Measurements from ENCODE around the gene KRT1.

KRT1 gene

DNA sequence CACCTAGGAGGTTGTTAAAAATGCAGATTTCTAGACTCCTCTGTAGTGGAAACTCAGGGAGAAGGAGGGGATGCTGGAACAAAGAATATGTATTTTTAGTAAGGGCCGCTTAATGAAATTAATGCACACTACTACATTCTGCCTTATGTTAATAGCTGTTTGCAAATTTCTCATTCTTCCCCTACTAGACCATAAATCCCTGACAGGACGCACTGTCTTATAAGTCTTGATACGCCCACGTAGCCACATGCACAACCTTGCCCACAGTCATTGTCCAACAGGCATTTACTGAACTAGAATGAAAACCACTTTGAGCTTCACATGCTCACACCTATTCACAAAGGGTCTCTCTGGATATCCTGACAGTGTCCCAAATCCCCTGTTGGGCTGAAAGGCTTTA lies 38.7 kb downstream of the KRT1 start:
- TF ChIP-seq, protein P1, sequence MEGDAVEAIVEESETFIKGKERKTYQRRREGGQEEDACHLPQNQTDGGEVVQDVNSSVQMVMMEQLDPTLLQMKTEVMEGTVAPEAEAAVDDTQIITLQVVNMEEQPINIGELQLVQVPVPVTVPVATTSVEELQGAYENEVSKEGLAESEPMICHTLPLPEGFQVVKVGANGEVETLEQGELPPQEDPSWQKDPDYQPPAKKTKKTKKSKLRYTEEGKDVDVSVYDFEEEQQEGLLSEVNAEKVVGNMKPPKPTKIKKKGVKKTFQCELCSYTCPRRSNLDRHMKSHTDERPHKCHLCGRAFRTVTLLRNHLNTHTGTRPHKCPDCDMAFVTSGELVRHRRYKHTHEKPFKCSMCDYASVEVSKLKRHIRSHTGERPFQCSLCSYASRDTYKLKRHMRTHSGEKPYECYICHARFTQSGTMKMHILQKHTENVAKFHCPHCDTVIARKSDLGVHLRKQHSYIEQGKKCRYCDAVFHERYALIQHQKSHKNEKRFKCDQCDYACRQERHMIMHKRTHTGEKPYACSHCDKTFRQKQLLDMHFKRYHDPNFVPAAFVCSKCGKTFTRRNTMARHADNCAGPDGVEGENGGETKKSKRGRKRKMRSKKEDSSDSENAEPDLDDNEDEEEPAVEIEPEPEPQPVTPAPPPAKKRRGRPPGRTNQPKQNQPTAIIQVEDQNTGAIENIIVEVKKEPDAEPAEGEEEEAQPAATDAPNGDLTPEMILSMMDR (IDR thresholded peaks at IDR 0.05; ENCODE audit: insufficient read depth, missing control alignments), result no peak
- no peak for DNase-seq (ENCODE audit: insufficient read length, low spot score)
- no peak for FAIRE-seq

DNA sequence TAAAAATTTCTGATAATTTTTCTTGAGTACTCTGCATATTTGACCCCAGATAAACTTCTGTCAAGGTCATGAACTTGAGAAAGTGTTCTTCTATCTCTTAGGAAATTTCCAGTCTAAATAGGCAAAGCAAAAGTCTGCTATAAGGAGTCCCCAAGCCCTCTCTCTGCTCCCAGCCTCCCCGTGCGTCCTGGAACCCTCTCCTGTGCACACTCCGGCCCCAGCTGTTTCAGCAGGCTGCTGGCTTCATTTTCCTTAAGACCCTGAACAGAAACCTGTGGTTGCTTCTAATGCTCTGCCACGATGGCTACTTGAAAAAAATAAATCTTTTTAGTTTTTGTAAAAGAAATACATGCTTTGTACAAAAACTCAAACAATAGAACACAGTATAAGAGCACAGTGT lies 42.9 kb downstream of the KRT1 start:
- TF ChIP-seq, protein P1 (IDR thresholded peaks at IDR 0.05; ENCODE audit: insufficient read depth, missing control alignments), result no peak
- FAIRE-seq (no peak), DNase-seq (ENCODE audit: insufficient read length, low spot score) (no peak)

DNA sequence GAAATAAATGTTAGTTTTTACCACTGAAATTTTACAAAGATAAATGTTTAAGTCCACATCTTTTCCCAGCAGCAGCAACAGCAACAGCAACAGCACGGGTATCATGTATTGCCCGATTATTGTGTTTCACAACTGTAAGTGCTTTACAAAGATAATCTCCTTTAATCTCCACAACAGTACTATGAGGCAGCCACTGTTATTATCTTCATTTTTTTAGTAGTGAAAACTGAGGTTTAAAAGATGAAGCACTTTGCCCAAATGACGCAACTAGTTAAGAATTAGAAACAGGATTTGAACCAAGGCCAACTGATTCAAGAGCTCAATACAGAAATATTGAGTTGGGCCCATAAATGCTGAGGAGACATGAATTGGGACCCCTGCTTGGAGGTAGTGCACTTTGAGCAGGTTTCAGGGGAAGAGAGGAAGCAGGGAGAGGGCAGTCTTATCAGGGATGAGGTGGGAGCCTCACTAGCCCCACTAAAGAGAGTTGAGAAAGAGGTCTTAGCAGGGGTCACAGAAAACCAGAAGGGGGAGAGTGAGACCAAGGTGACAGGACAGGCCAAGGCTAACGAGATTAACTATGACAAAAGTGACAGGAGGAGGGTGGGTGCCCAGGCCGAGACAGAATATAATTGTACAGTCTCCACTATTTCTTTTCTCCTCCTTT lies 43.5 kb downstream of the KRT1 start:
- TF ChIP-seq, protein P1 (IDR thresholded peaks at IDR 0.05; ENCODE audit: insufficient read depth, missing control alignments), result no peak
- FAIRE-seq, result no peak
- DNase-seq (ENCODE audit: insufficient read length, low spot score), result no peak

DNA sequence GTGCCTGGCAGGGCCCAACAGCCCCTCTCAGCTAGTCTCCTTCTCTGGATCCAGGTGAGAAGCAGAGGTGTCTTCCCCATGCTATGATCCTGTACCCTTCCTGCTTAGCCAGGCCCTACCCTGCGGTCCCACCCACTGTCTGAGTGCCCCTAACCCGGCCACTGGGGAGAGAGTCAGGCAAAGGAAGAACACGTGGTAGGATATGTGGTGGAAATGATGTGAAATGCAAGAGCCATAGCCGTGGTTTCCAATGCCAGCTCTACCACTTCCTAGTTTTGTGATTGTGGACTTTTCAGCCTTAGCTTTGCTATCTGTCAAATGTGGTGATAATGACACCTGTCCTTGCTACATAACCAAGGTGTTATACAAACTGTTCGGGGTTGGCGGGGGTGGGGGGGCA lies 44.0 kb downstream of the KRT1 start:
- FAIRE-seq (no peak), DNase-seq (ENCODE audit: insufficient read length, low spot score) (no peak)
- TF ChIP-seq, protein P1 (IDR thresholded peaks at IDR 0.05; ENCODE audit: insufficient read depth, missing control alignments), result no peak

DNA sequence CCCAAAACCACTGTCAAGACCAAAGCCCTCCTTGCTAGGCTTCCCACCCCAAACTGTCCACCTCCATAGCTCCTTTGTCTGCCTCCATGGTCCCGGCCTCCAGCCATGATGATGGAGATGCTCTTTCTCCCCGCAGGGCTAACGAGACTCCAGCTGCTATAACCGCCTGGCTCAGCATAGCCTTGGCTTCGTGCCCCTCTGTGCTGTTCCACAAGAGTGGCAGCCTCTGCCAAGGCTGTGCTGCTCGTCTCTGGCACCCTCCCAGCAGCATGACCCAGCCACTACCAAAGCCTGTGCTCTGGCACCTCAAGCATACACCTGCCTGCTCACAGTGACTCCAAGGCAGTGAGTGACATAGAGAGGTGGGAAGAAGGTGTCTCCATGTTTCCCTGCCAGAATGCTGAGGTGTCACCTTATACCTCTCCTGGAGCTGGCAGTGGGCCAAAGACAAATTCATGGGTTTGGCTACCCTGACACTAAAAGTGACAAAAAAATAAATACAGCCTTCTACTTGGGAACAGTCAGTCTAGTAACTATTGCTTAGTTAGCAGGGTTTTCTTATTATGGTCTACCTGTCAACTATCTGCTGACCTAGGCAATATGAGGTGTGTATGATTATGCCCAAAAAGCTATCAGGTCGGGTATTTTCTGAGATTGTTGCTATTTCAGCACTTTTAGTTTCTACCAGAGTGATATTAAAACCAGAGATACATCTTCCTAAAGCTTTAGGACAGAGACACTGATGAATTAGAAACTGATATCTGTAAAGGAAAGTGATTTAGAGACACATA lies 45.7 kb downstream of the KRT1 start:
- FAIRE-seq (no peak), DNase-seq (ENCODE audit: insufficient read length, low spot score) (no peak)
- TF ChIP-seq, protein P1 (IDR thresholded peaks at IDR 0.05; ENCODE audit: insufficient read depth, missing control alignments), result no peak

DNA sequence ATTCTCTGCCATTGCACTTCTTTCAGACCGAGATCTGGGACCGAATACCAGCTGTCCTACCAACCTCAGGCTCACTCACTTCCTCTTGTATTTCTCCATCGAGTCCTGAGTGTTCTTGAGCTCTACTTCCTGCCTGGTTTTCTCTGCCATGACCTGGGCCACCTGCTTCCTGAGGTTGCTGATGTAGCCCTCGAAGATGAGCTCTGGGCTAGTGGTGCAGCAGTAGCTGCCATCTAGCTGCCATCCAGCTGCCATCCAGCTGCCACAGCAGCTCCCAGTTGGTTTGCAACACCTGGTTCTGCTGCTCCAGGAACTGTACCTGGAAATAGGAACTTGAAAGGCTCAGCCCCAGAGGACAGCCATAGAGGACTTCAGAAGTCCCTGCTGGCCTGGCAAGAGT lies 46.8 kb downstream of the KRT1 start:
- DNase-seq (ENCODE audit: insufficient read length, low spot score) (no peak), FAIRE-seq (no peak)
- TF ChIP-seq, protein P1 (IDR thresholded peaks at IDR 0.05; ENCODE audit: insufficient read depth, missing control alignments), result no peak

DNA sequence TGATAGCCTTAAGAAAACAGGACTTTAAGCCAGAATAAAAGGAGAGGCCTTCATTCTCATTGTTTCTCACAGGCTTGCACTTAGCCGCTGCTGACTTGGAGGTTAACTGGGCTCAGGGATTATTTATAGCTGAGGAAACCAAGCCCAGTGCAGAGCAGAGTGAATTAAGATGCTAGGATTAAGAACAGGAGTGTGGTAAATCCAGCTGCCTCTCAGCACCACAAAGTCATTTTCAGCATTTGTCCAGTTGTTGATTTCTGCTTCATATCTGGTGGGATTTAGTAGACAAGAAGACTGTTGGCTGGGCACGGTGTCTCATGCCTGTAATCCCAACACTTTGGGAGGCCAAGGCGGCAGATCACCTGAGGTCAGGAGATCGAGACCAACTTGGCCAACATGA lies 47.6 kb downstream of the KRT1 start:
- FAIRE-seq, result no peak
- TF ChIP-seq, protein P1 (IDR thresholded peaks at IDR 0.05; ENCODE audit: insufficient read depth, missing control alignments), result no peak

More for the DNA sequence above, 47.6 kb downstream of the KRT1 start:
- DNase-seq (ENCODE audit: insufficient read length, low spot score), result no peak

Data from D721Med (cell line).